ENCODE results near the gene CEP104.

CEP104 gene

GRCh38 chr1:3790500-3790923 lies 66.5 kb downstream of the CEP104 start:
- H3K4me3 ChIP-seq (ENCODE audit: low read depth, low read length) = no peak overlapping the region
- DNase-seq (ENCODE audit: low read depth) = no peak
- in situ Hi-C loops (cut with HindIII; ENCODE audit: low sequenced_read_pairs) = no loop called here
- TF ChIP-seq CTCF (IDR thresholded peaks at IDR 0.05; ENCODE audit: low read depth, low read length, missing control alignments) = no peak

- no peak overlapping the region for H3K4me3 ChIP-seq (ENCODE audit: low read depth, low read length)
- no peak for DNase-seq (ENCODE audit: low read depth)
- in situ Hi-C loops (cut with HindIII; ENCODE audit: low sequenced_read_pairs) = no loop called here
- TF ChIP-seq CTCF (IDR thresholded peaks at IDR 0.05; ENCODE audit: low read depth, low read length, missing control alignments) = no peak
Observed at GRCh38 chr1:3789421-3790300, 67.3 kb downstream of the CEP104 start.

- no peak for TF ChIP-seq CTCF (IDR thresholded peaks at IDR 0.05; ENCODE audit: low read depth, low read length, missing control alignments)
- DNase-seq (ENCODE audit: low read depth) = no peak
- no peak overlapping the region for H3K4me3 ChIP-seq (ENCODE audit: low read depth, low read length)
- in situ Hi-C loops (cut with HindIII; ENCODE audit: low sequenced_read_pairs) = no loop called here
Observed at GRCh38 chr1:3788756-3789420, 68.1 kb downstream of the CEP104 start.

GRCh38 chr1:3787745-3788605 lies 69.0 kb downstream of the CEP104 start:
- TF ChIP-seq CTCF (IDR thresholded peaks at IDR 0.05; ENCODE audit: low read depth, low read length, missing control alignments) = no peak
- no peak overlapping the region for H3K4me3 ChIP-seq (ENCODE audit: low read depth, low read length)
- DNase-seq (ENCODE audit: low read depth) = no peak
- in situ Hi-C loops (cut with HindIII; ENCODE audit: low sequenced_read_pairs) = no loop called here

GRCh38 chr1:3787349-3787715 lies 69.7 kb downstream of the CEP104 start:
- DNase-seq (ENCODE audit: low read depth) = no peak
- H3K4me3 ChIP-seq (ENCODE audit: low read depth, low read length) = no peak overlapping the region
- TF ChIP-seq CTCF (IDR thresholded peaks at IDR 0.05; ENCODE audit: low read depth, low read length, missing control alignments) = no peak
- in situ Hi-C loops (cut with HindIII; ENCODE audit: low sequenced_read_pairs) = no loop called here

Data from astrocyte of the cerebellum (primary cell).